K562 (cell line): ENCODE data around the gene RNF224. TPM values are rescaled to one million over a fixed set of nuclear protein-coding genes. Genes with fewer than 3 reads are reported as not detected.

Source experiments
- CXXC5 ChIP-seq: fragments of 250-450 bp; sonication (Bioruptor Pico); IDR thresholded peaks from 2 replicates; pipeline ENCODE4 v1.8.0; 2022; ENCODE audit warnings: inconsistent platforms, mild to moderate bottlenecking, moderate library complexity
- FOXM1 ChIP-seq, 2 experiments: fragments of 450-650 bp in 1 of 2; sonication (generic) in 1 of 2; formaldehyde crosslinking in 1 of 2; IDR thresholded peaks; 2 replicates each; pipeline versions ENCODE4 v1.6.1 to v1.9.0; 2017 to 2022; ENCODE audit warnings: low read depth in 2 of 2, mild to moderate bottlenecking in 2 of 2, missing genetic modification reagents in 1 of 2, moderate library complexity in 1 of 2
- MYNN ChIP-seq, 2 experiments: sonication (generic); formaldehyde crosslinking in 1 of 2; IDR thresholded peaks; 2 replicates each; pipeline versions ENCODE4 v1.5.0 to v1.6.1; 2016 to 2020; ENCODE audit warnings: antibody characterized with exemption in 1 of 2, missing genetic modification reagents in 1 of 2
- NR4A1 ChIP-seq, 2 experiments: fragments of 250-450 bp in 1 of 2; fragments of 450-650 bp in 1 of 2; sonication (Bioruptor Pico) in 1 of 2; IDR thresholded peaks; 2 replicates each; pipeline versions ENCODE4 v1.4.0 to v1.6.1; 2016 to 2020; ENCODE audit warnings: mild to moderate bottlenecking in 2 of 2, missing compliant biosample characterization in 1 of 2, missing genetic modification characterization in 1 of 2, moderate library complexity in 1 of 2
- YY1 ChIP-seq, 3 experiments: IDR thresholded peaks; 2 replicates each; pipeline ENCODE4 v1.6.1; 2011; ENCODE audit warnings: low read length in 2 of 3, mild to moderate bottlenecking in 2 of 3, moderate library complexity in 2 of 3, borderline replicate concordance in 1 of 3, control low read depth in 1 of 3, low read depth in 1 of 3; ENCODE audit not compliant: insufficient read depth in 3 of 3, insufficient replicate concordance in 2 of 3, control insufficient read depth in 1 of 3, insufficient read length in 1 of 3; ENCODE audit errors: extremely low read depth in 1 of 3
- ZFX ChIP-seq: sonication (generic); formaldehyde crosslinking; IDR thresholded peaks from 2 replicates; pipeline ENCODE4 v1.8.0; 2022; ENCODE audit warnings: mild to moderate bottlenecking, missing genetic modification reagents, moderate library complexity
- ZNF143 ChIP-seq: sonication (generic); formaldehyde crosslinking; IDR thresholded peaks from 2 replicates; pipeline ENCODE4 v1.9.0; 2022; ENCODE audit warnings: mild to moderate bottlenecking, missing genetic modification reagents
- ZNF431 ChIP-seq: sonication (generic); formaldehyde crosslinking; IDR thresholded peaks from 2 replicates; pipeline ENCODE4 v1.8.0; 2022; ENCODE audit warnings: mild to moderate bottlenecking, missing genetic modification reagents
- ZNF584 ChIP-seq: fragments of 200-800 bp; sonication (Bioruptor generic); IDR thresholded peaks from 2 replicates; pipeline ENCODE4 v1.6.1; 2016; ENCODE audit warnings: low read depth, mild to moderate bottlenecking, missing genetic modification characterization, missing compliant biosample characterization
- ZNF695 ChIP-seq: fragments of 450-650 bp; formaldehyde crosslinking; IDR thresholded peaks from 2 replicates; pipeline ENCODE4 v1.4.0; 2020; ENCODE audit warnings: mild to moderate bottlenecking, moderate library complexity
- ZSCAN29 ChIP-seq: fragments of 450-650 bp; IDR thresholded peaks from 2 replicates; pipeline ENCODE4 v1.6.1; 2017
- polyA plus RNA-seq, 8 experiments: library from polyadenylated mRNA; depleted of rRNA in 4 of 8; stranded (reverse) in 5 of 8; unstranded in 3 of 8; fragments of >200 nt; fragmentation: Nextera tagmentation in 2 of 8; fragmentation: Illumina TruSeq in 1 of 8; extraction: Ambion mirVana in 2 of 8; extraction: Trizol in 1 of 8; gene quantifications; 2 replicates each; pipeline versions ENCODE4 v1.2.1 to v1.2.3, GENCODE V29; 2011 to 2014; ENCODE audit warnings: inconsistent platforms in 1 of 8, missing spikeins in 1 of 8
- total RNA-seq, 7 experiments: library from RNA; depleted of rRNA in 6 of 7; stranded (reverse); fragments of >200 nt in 6 of 7; fragmentation: Illumina TruSeq in 2 of 7; extraction: Trizol in 2 of 7; gene quantifications; 2 replicates each; pipeline versions ENCODE4 v1.2.1 to v1.2.3, GENCODE V29; 2011 to 2021; ENCODE audit warnings: low replicate concordance in 1 of 7
- TF ChIP-seq, protein P1 (sequence below): fragments of 450-650 bp; conservative IDR thresholded peaks from 2 replicates; pipeline ENCODE4 v1.6.1; 2016; ENCODE audit warnings: missing genetic modification characterization, low read depth, mild to moderate bottlenecking, missing compliant biosample characterization, moderate library complexity
- TF ChIP-seq, protein P2 (sequence below): sonication (generic); formaldehyde crosslinking; IDR thresholded peaks from 2 replicates; pipeline ENCODE4 v1.4.0; 2020; ENCODE audit warnings: mild to moderate bottlenecking, missing genetic modification reagents
- TF ChIP-seq, protein P3 (sequence below), 3 experiments: IDR thresholded peaks in 2 of 3; conservative IDR thresholded peaks in 1 of 3; 2 replicates each; pipeline ENCODE4 v1.5.1; 2011 to 2012; ENCODE audit warnings: low read length in 3 of 3, mild to moderate bottlenecking in 3 of 3, control low read depth in 2 of 3, improper control_type of control experiment in 1 of 3, inconsistent platforms in 1 of 3, low read depth in 1 of 3, mixed read lengths in 1 of 3, moderate library complexity in 1 of 3; ENCODE audit not compliant: insufficient read depth in 2 of 3
- TF ChIP-seq, protein P4 (sequence below): fragments of 450-650 bp; IDR thresholded peaks from 2 replicates; pipeline ENCODE4 v1.6.1; 2016; ENCODE audit warnings: borderline replicate concordance
- TF ChIP-seq, protein P5 (sequence below): fragments of 450-650 bp; formaldehyde crosslinking; IDR thresholded peaks from 2 replicates; pipeline ENCODE4 v1.4.0; 2022; ENCODE audit warnings: missing genetic modification characterization

RNF224 gene
- total and polyA plus RNA-seq, 9 of the 15 experiments (the other 6 are each of a cell fraction or from before 2014, with no cell fraction given): not detected

DNA sequence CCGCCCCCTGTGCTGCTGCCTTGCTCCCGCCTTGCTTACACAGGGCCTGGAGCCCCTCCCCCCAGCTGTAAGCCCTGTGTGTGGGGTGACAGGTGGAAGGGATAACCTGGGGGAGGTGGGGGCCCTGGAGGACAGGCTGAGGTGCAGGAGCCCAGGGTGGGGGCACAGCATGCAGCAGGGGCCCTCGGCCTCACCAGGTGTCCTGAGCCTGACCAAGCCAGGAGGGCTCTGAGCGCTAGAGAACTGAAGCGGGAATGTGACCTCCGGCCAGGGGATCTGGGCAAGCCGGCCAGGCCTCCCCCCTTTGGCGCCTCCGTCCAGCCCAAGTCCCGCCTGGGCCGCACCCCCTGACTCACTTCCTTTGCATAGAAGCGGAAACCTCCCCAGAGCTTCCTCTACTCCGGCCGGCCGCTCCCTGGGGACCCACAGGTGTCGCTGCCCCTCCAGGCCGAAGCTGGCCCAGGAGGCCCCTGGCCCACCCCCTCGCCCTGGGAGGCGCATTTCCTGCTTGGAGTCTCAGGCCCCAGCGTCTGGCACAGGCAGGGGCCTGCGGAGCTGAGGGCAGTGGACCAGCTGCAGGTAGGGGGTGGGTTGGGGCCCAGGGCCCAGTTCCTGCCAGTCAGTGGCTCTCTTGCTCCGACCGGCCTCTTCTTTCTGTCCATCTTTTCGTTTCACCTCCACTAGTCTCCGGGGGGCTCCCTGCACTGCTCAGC, 50.2 kb downstream of the RNF224 start, which contains the start of gene TOR4A (continued):
- TF ChIP-seq, protein P1, sequence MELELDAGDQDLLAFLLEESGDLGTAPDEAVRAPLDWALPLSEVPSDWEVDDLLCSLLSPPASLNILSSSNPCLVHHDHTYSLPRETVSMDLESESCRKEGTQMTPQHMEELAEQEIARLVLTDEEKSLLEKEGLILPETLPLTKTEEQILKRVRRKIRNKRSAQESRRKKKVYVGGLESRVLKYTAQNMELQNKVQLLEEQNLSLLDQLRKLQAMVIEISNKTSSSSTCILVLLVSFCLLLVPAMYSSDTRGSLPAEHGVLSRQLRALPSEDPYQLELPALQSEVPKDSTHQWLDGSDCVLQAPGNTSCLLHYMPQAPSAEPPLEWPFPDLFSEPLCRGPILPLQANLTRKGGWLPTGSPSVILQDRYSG (tag): no peak
- TF ChIP-seq ZNF584: 0 out of 2 replicates have a peak, but pooled peaks have one; percentile 38
- TF ChIP-seq ZNF431 (CRISPR knock-in tag): no peak
- TF ChIP-seq, protein P2, sequence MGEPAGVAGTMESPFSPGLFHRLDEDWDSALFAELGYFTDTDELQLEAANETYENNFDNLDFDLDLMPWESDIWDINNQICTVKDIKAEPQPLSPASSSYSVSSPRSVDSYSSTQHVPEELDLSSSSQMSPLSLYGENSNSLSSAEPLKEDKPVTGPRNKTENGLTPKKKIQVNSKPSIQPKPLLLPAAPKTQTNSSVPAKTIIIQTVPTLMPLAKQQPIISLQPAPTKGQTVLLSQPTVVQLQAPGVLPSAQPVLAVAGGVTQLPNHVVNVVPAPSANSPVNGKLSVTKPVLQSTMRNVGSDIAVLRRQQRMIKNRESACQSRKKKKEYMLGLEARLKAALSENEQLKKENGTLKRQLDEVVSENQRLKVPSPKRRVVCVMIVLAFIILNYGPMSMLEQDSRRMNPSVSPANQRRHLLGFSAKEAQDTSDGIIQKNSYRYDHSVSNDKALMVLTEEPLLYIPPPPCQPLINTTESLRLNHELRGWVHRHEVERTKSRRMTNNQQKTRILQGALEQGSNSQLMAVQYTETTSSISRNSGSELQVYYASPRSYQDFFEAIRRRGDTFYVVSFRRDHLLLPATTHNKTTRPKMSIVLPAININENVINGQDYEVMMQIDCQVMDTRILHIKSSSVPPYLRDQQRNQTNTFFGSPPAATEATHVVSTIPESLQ: peak; percentile 42; the same call in 1 of the 2 replicates
- no peak for TF ChIP-seq ZSCAN29
- peak; percentile 36; the same call in 1 of the 2 replicates for TF ChIP-seq NR4A1 (CRISPR knock-in tag; IDR thresholded peaks at IDR 0.05)
- no peak; the same call in 1 of the 2 replicates for TF ChIP-seq NR4A1 (tag; IDR thresholded peaks at IDR 0.05)
- TF ChIP-seq CXXC5 (CRISPR knock-in tag): peak; percentile 61
- TF ChIP-seq, protein P3, sequence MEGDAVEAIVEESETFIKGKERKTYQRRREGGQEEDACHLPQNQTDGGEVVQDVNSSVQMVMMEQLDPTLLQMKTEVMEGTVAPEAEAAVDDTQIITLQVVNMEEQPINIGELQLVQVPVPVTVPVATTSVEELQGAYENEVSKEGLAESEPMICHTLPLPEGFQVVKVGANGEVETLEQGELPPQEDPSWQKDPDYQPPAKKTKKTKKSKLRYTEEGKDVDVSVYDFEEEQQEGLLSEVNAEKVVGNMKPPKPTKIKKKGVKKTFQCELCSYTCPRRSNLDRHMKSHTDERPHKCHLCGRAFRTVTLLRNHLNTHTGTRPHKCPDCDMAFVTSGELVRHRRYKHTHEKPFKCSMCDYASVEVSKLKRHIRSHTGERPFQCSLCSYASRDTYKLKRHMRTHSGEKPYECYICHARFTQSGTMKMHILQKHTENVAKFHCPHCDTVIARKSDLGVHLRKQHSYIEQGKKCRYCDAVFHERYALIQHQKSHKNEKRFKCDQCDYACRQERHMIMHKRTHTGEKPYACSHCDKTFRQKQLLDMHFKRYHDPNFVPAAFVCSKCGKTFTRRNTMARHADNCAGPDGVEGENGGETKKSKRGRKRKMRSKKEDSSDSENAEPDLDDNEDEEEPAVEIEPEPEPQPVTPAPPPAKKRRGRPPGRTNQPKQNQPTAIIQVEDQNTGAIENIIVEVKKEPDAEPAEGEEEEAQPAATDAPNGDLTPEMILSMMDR (IDR thresholded peaks at IDR 0.05 in 2 of 3, conservative IDR thresholded peaks at IDR 0.05 in 1 of 3; ENCODE audit: insufficient read depth in 2 of 3, low read depth in 1 of 3, low read length in 3 of 3): peak; percentile 63 to 81 (median 74)
- peak; percentile 72; the same call in 1 of the 2 replicates for TF ChIP-seq MYNN (IDR thresholded peaks at IDR 0.05)
- TF ChIP-seq MYNN (CRISPR knock-in tag; IDR thresholded peaks at IDR 0.05): no peak
- TF ChIP-seq, protein P4, sequence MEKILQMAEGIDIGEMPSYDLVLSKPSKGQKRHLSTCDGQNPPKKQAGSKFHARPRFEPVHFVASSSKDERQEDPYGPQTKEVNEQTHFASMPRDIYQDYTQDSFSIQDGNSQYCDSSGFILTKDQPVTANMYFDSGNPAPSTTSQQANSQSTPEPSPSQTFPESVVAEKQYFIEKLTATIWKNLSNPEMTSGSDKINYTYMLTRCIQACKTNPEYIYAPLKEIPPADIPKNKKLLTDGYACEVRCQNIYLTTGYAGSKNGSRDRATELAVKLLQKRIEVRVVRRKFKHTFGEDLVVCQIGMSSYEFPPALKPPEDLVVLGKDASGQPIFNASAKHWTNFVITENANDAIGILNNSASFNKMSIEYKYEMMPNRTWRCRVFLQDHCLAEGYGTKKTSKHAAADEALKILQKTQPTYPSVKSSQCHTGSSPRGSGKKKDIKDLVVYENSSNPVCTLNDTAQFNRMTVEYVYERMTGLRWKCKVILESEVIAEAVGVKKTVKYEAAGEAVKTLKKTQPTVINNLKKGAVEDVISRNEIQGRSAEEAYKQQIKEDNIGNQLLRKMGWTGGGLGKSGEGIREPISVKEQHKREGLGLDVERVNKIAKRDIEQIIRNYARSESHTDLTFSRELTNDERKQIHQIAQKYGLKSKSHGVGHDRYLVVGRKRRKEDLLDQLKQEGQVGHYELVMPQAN: peak; percentile 70; the same call in 1 of the 2 replicates
- peak; percentile 91 for TF ChIP-seq ZFX (CRISPR knock-in tag)
- TF ChIP-seq, protein P5, sequence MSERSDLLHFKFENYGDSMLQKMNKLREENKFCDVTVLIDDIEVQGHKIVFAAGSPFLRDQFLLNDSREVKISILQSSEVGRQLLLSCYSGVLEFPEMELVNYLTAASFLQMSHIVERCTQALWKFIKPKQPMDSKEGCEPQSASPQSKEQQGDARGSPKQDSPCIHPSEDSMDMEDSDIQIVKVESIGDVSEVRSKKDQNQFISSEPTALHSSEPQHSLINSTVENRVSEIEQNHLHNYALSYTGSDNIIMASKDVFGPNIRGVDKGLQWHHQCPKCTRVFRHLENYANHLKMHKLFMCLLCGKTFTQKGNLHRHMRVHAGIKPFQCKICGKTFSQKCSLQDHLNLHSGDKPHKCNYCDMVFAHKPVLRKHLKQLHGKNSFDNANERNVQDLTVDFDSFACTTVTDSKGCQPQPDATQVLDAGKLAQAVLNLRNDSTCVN: no peak
- no peak for TF ChIP-seq ZNF695 (CRISPR knock-in tag)
- no peak for TF ChIP-seq FOXM1 (IDR thresholded peaks at IDR 0.05; ENCODE audit: low read depth)
- TF ChIP-seq FOXM1 (CRISPR knock-in tag; IDR thresholded peaks at IDR 0.05; ENCODE audit: low read depth): peak; percentile 46; the same call in 1 of the 2 replicates
- no peak for TF ChIP-seq YY1 (IDR thresholded peaks at IDR 0.05; ENCODE audit: borderline replicate concordance in 1 of 3, control insufficient read depth in 1 of 3, extremely low read depth in 1 of 3, insufficient read depth in 3 of 3, insufficient read length in 1 of 3, insufficient replicate concordance in 2 of 3, low read depth in 1 of 3, low read length in 2 of 3)
- no peak for TF ChIP-seq ZNF143 (CRISPR knock-in tag)
